IMR-90 (cell line): ENCODE measurements around the gene OXA1L. TPM values are rescaled to one million over a fixed set of nuclear protein-coding genes. Genes with fewer than 3 reads are reported as not detected.

Experiments used
- ATAC-seq: fragments of 200-7000 bp; cut with Tn5 transposase; 2 replicates; pipeline ENCODE4 v1.9.1; 2020; ENCODE audit warnings: low read depth, mild to moderate bottlenecking, moderate library complexity
- BruUV-seq: library from RNA; stranded (reverse); fragments of 400-500 nt; replicated peaks from 2 replicates; lab custom pipeline; 2021; lab: Mats Ljungman, UMichigan
- CTCF ChIA-PET: fragments of 300-600 bp; formaldehyde crosslinking; extraction: SDS; loops from one replicate; lab custom pipeline; 2021; ENCODE audit warnings: antibody characterized with exemption; lab: Yijun Ruan, JAX
- POLR2A ChIA-PET: fragments of 300-600 bp; sonication (Branson Sonifier 250); formaldehyde crosslinking; loops from one replicate; lab custom pipeline; 2022; ENCODE audit warnings: antibody characterized with exemption; ENCODE audit not compliant: unreplicated experiment; lab: Charles Lee
- DNase-seq: peaks from one replicate; pipeline ENCODE4 v3.0.0; 2013
- H2AFZ ChIP-seq: replicated peaks from 2 replicates; pipeline ENCODE3; 2013; ENCODE audit warnings: low read length, mild to moderate bottlenecking; ENCODE audit not compliant: poor library complexity
- H2AK5ac ChIP-seq: 2 replicates; pipeline ENCODE4 v1.6.1; 2013; ENCODE audit warnings: low read depth, low read length, inconsistent platforms
- H2AK9ac ChIP-seq: replicated peaks from 2 replicates; pipeline ENCODE3; 2013; ENCODE audit warnings: mild to moderate bottlenecking, low read depth, low read length, moderate library complexity; ENCODE audit not compliant: poor library complexity
- H2BK120ac ChIP-seq: 2 replicates; pipeline ENCODE4 v1.6.1; 2013; ENCODE audit warnings: low read depth, low read length, inconsistent platforms
- H2BK15ac ChIP-seq: 3 replicates; pipeline ENCODE4 v1.6.1; 2013; ENCODE audit warnings: low read depth, low read length, inconsistent platforms
- H2BK20ac ChIP-seq: 2 replicates; pipeline ENCODE4 v1.6.1; 2013; ENCODE audit warnings: low read depth, mild to moderate bottlenecking, inconsistent platforms, low read length, moderate library complexity
- H2BK5ac ChIP-seq: 2 replicates; pipeline ENCODE4 v1.6.1; 2013; ENCODE audit warnings: mild to moderate bottlenecking, low read depth, low read length, inconsistent platforms; ENCODE audit not compliant: poor library complexity, severe bottlenecking
- H3K14ac ChIP-seq: replicated peaks from 2 replicates; pipeline ENCODE4 v1.6.1; 2013; ENCODE audit warnings: low read depth, low read length, inconsistent platforms
- H3K18ac ChIP-seq: 2 replicates; pipeline ENCODE4 v1.6.1; 2013; ENCODE audit warnings: low read depth, low read length, control low read depth
- H3K23ac ChIP-seq: 2 replicates; pipeline ENCODE4 v1.6.1; 2013; ENCODE audit warnings: low read depth, low read length, inconsistent platforms
- H3K27ac ChIP-seq: 2 replicates; pipeline ENCODE4 v1.5.1; 2013; ENCODE audit warnings: mild to moderate bottlenecking, control low read depth, low read length; ENCODE audit not compliant: insufficient read depth
- H3K27me3 ChIP-seq: 2 replicates; pipeline ENCODE4 v1.6.1; 2013; ENCODE audit warnings: low read length; ENCODE audit not compliant: control insufficient read depth, insufficient read depth
- H3K36me3 ChIP-seq: 2 replicates; pipeline ENCODE4 v1.6.1; 2013; ENCODE audit warnings: low read length, mixed read lengths; ENCODE audit not compliant: control insufficient read depth, insufficient read depth
- H3K4ac ChIP-seq: 2 replicates; pipeline ENCODE4 v1.6.1; 2013; ENCODE audit warnings: low read depth, low read length, inconsistent platforms
- H3K4me1 ChIP-seq: 2 replicates; pipeline ENCODE4 v1.6.1; 2013; ENCODE audit warnings: low read length, mixed read lengths; ENCODE audit not compliant: control insufficient read depth, insufficient read depth
- H3K4me2 ChIP-seq: 2 replicates; pipeline ENCODE4 v1.6.1; 2013; ENCODE audit warnings: low read depth, mild to moderate bottlenecking, control low read depth, low read length, moderate library complexity
- H3K4me3 ChIP-seq: 2 replicates; pipeline ENCODE4 v1.5.1; 2013; ENCODE audit warnings: low read depth, mild to moderate bottlenecking, control low read depth, low read length, moderate library complexity; ENCODE audit not compliant: insufficient read depth
- H3K56ac ChIP-seq: 2 replicates; pipeline ENCODE4 v1.6.1; 2013; ENCODE audit warnings: low read length, inconsistent platforms; ENCODE audit not compliant: insufficient read depth; ENCODE audit errors: extremely low read depth
- H3K79me1 ChIP-seq, 2 experiments: 2 replicates each; pipeline ENCODE4 v1.6.1; 2013; ENCODE audit warnings: low read length in 2 of 2, inconsistent platforms in 1 of 2, low read depth in 1 of 2
- H3K9ac ChIP-seq: 2 replicates; pipeline ENCODE4 v1.6.1; 2013; ENCODE audit warnings: low read depth, low read length, control low read depth
- H3K9me1 ChIP-seq: 2 replicates; pipeline ENCODE4 v1.6.1; 2013; ENCODE audit warnings: low read length, inconsistent platforms; ENCODE audit not compliant: insufficient read depth
- H3K9me3 ChIP-seq: 2 replicates; pipeline ENCODE4 v1.6.1; 2013; ENCODE audit warnings: low read length; ENCODE audit not compliant: control insufficient read depth, insufficient read depth
- H4K20me1 ChIP-seq: 2 replicates; pipeline ENCODE4 v1.6.1; 2013; ENCODE audit warnings: low read length, inconsistent platforms; ENCODE audit not compliant: insufficient read depth
- H4K5ac ChIP-seq: 2 replicates; pipeline ENCODE4 v1.6.1; 2013; ENCODE audit warnings: mild to moderate bottlenecking, low read depth, low read length, control low read depth
- H4K8ac ChIP-seq, 2 experiments: 2 replicates each; pipeline ENCODE4 v1.6.1; 2013; ENCODE audit warnings: low read depth in 2 of 2, low read length in 2 of 2, control low read depth in 1 of 2, inconsistent platforms in 1 of 2
- H4K91ac ChIP-seq: 2 replicates; pipeline ENCODE4 v1.6.1; 2013; ENCODE audit warnings: low read depth, low read length, inconsistent platforms; ENCODE audit not compliant: insufficient read depth
- BHLHE40 ChIP-seq: fragments of 150-350 bp; IDR thresholded peaks from 2 replicates; pipeline ENCODE4 v1.6.1; 2016; ENCODE audit warnings: mild to moderate bottlenecking, low read depth, low read length
- CEBPB ChIP-seq: IDR thresholded peaks from 2 replicates; pipeline ENCODE4 v1.6.1; 2012; ENCODE audit warnings: low read depth, low read length, improper control_type of control experiment
- CHD1 ChIP-seq: IDR thresholded peaks from 2 replicates; pipeline ENCODE4 v1.6.1; 2012; ENCODE audit warnings: low read depth, low read length, improper control_type of control experiment
- FOS ChIP-seq: fragments of 150-350 bp; IDR thresholded peaks from 2 replicates; pipeline ENCODE4 v1.6.1; 2016; ENCODE audit warnings: low read depth, low read length
- MAFK ChIP-seq: IDR thresholded peaks from 2 replicates; pipeline ENCODE4 v1.6.1; 2012; ENCODE audit warnings: low read depth, low read length, improper control_type of control experiment
- MAZ ChIP-seq: IDR thresholded peaks from 2 replicates; pipeline ENCODE4 v1.6.1; 2012; ENCODE audit warnings: low read depth, mild to moderate bottlenecking, low read length, improper control_type of control experiment, moderate library complexity, borderline replicate concordance
- MXI1 ChIP-seq: IDR thresholded peaks from 2 replicates; pipeline ENCODE4 v1.6.1; 2012; ENCODE audit warnings: low read depth, mild to moderate bottlenecking, low read length, moderate library complexity, borderline replicate concordance
- NFE2L2 ChIP-seq: fragments of 150-350 bp; IDR thresholded peaks from 2 replicates; pipeline ENCODE4 v1.6.1; 2016; ENCODE audit warnings: low read depth, mild to moderate bottlenecking, low read length
- POLR2A ChIP-seq: IDR thresholded peaks from 2 replicates; pipeline ENCODE4 v1.6.1; 2012; ENCODE audit warnings: mild to moderate bottlenecking, low read depth, low read length
- RAD21 ChIP-seq: IDR thresholded peaks from 2 replicates; pipeline ENCODE4 v1.6.1; 2012; ENCODE audit warnings: low read length, improper control_type of control experiment
- RCOR1 ChIP-seq: IDR thresholded peaks from 2 replicates; pipeline ENCODE4 v1.6.1; 2012; ENCODE audit warnings: mild to moderate bottlenecking, low read length, improper control_type of control experiment; ENCODE audit not compliant: insufficient replicate concordance
- RFX5 ChIP-seq: IDR thresholded peaks from 2 replicates; pipeline ENCODE4 v1.8.0; 2012; ENCODE audit warnings: low read depth, mild to moderate bottlenecking, low read length, moderate library complexity
- SMC3 ChIP-seq: fragments of 150-350 bp; IDR thresholded peaks from 2 replicates; pipeline ENCODE4 v1.6.1; 2016; ENCODE audit warnings: low read depth, mild to moderate bottlenecking, antibody characterized with exemption, low read length, moderate library complexity
- WGBS, 2 experiments: methylation state at CpG; one replicate each; pipeline versions ENCODE4 v1.1.5 to v1.1.7; 2013; ENCODE audit warnings: missing lambda C conversion rate in 2 of 2; ENCODE audit not compliant: insufficient read length in 1 of 2; ENCODE audit errors: extremely low coverage in 2 of 2; 5-methylcytosine and 5-hydroxymethylcytosine counted together
- dilution Hi-C: fragments of 300-500 bp; cut with HindIII; formaldehyde crosslinking; loops from one replicate; pipeline ENCODE4 v1.14.3; 2018; ENCODE audit warnings: low sequenced_read_pairs; ENCODE audit not compliant: unreplicated experiment
- in situ Hi-C: fragments of 300-500 bp; cut with MboI; formaldehyde crosslinking; loops from 3 replicates; pipeline ENCODE4 v1.14.3; 2019; ENCODE audit warnings: low sequenced_read_pairs, inconsistent platforms, mixed read lengths
- intact Hi-C: fragments of 100-400 bp; cut with micrococcal nuclease; formaldehyde crosslinking; loops from 2 replicates; pipeline ENCODE4 v1.10.0; 2022
- polyA plus RNA-seq, 3 experiments: library from polyadenylated mRNA; depleted of rRNA; stranded (reverse); fragments of >200 nt; gene quantifications; 2 replicates each; pipeline ENCODE4 v1.2.3, GENCODE V29; 2012; ENCODE audit warnings: low replicate concordance in 1 of 3
- total RNA-seq: library from RNA; depleted of rRNA; stranded (reverse); fragments of >200 nt; gene quantifications from 2 replicates; pipeline ENCODE4 v1.2.3, GENCODE V29; 2012
- TF ChIP-seq, protein P1 (sequence below): conservative IDR thresholded peaks from 2 replicates; pipeline ENCODE4 v1.5.1; 2012; ENCODE audit warnings: mild to moderate bottlenecking, low read depth, low read length, improper control_type of control experiment
- TF ChIP-seq, protein P2 (sequence below): fragments of 150-350 bp; IDR thresholded peaks from 2 replicates; pipeline ENCODE4 v1.6.1; 2017; ENCODE audit warnings: mild to moderate bottlenecking, antibody characterized with exemption, low read length, low read depth
- TF ChIP-seq, protein P3 (sequence below): fragments of 150-350 bp; IDR thresholded peaks from 2 replicates; pipeline ENCODE4 v1.6.1; 2016; ENCODE audit warnings: low read depth, mild to moderate bottlenecking, low read length, moderate library complexity, borderline replicate concordance

OXA1L gene
- total and polyA plus RNA-seq, 2 of the 4 experiments (the other 2 are of a cell fraction) = 47.3 to 113 TPM

DNA sequence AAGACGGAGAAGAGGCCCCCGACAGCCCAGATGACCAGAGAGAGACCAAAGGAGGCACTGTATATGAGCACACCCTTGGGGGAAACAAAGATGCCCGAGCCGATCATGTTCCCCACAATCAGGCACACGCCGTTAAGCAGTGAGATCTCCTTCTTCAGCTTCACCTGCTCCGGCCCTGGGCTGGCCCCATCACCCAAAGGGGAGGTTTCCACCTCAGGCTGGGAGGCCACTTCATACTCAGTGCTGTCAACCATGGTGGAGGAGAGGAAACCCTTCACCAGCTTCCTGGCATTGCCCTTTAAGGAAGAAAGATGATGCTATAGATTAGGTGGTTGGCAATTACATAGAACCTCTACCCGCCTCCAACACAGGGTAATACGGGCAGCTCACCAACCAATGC, 46.7 kb downstream of the OXA1L start:
- no peak overlapping the region for H2BK5ac ChIP-seq
- H3K9ac ChIP-seq = no peak overlapping the region
- dilution Hi-C loops (no loop called here), in situ Hi-C loops (no loop called here), intact Hi-C loops (no loop called here)
- no peak overlapping the region for H2BK120ac ChIP-seq
- H2AFZ ChIP-seq = peak overlapping the region; percentile 63
- peaks cover 14% of the 10 kb centered on the region for H3K4me1 ChIP-seq
- no peak overlapping the region for H2AK5ac ChIP-seq
- no peaks in the 10 kb centered on the region for H3K36me3 ChIP-seq
- H3K79me1 ChIP-seq = no peaks in the 10 kb centered on the region
- no peak overlapping the region for H4K5ac ChIP-seq
- 80% methylated on average over 1 of the region's 9 CpGs; no CpG with 5 or more reads in 1 of the 2 experiments for WGBS, 2 experiments
- no peak overlapping the region for H2AK9ac ChIP-seq
- H2BK15ac ChIP-seq = no peak overlapping the region
- ATAC-seq = no peak
- H3K4me2 ChIP-seq = no peak overlapping the region
- no peak overlapping the region for H3K14ac ChIP-seq
- no peak for TF ChIP-seq MAFK
- no peak for TF ChIP-seq SMC3
- TF ChIP-seq RAD21 = no peak
- TF ChIP-seq, protein P1, sequence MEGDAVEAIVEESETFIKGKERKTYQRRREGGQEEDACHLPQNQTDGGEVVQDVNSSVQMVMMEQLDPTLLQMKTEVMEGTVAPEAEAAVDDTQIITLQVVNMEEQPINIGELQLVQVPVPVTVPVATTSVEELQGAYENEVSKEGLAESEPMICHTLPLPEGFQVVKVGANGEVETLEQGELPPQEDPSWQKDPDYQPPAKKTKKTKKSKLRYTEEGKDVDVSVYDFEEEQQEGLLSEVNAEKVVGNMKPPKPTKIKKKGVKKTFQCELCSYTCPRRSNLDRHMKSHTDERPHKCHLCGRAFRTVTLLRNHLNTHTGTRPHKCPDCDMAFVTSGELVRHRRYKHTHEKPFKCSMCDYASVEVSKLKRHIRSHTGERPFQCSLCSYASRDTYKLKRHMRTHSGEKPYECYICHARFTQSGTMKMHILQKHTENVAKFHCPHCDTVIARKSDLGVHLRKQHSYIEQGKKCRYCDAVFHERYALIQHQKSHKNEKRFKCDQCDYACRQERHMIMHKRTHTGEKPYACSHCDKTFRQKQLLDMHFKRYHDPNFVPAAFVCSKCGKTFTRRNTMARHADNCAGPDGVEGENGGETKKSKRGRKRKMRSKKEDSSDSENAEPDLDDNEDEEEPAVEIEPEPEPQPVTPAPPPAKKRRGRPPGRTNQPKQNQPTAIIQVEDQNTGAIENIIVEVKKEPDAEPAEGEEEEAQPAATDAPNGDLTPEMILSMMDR = no peak
- TF ChIP-seq BHLHE40 = no peak
- no peak for TF ChIP-seq FOS
- no peak for TF ChIP-seq NFE2L2
- TF ChIP-seq CHD1 = no peak
- TF ChIP-seq, protein P2, sequence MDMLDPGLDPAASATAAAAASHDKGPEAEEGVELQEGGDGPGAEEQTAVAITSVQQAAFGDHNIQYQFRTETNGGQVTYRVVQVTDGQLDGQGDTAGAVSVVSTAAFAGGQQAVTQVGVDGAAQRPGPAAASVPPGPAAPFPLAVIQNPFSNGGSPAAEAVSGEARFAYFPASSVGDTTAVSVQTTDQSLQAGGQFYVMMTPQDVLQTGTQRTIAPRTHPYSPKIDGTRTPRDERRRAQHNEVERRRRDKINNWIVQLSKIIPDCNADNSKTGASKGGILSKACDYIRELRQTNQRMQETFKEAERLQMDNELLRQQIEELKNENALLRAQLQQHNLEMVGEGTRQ = no peak
- TF ChIP-seq, protein P3, sequence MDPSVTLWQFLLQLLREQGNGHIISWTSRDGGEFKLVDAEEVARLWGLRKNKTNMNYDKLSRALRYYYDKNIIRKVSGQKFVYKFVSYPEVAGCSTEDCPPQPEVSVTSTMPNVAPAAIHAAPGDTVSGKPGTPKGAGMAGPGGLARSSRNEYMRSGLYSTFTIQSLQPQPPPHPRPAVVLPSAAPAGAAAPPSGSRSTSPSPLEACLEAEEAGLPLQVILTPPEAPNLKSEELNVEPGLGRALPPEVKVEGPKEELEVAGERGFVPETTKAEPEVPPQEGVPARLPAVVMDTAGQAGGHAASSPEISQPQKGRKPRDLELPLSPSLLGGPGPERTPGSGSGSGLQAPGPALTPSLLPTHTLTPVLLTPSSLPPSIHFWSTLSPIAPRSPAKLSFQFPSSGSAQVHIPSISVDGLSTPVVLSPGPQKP = no peak
- TF ChIP-seq RFX5 = no peak
- no peak for TF ChIP-seq RCOR1
- no peak for TF ChIP-seq MXI1
- TF ChIP-seq CEBPB = no peak
- no peak for TF ChIP-seq MAZ
- TF ChIP-seq POLR2A = no peak
- H3K9me3 ChIP-seq = no peaks in the 10 kb centered on the region
- H3K4ac ChIP-seq = no peak overlapping the region
- H3K18ac ChIP-seq = no peak overlapping the region
- POLR2A ChIA-PET = no interaction called here
- H3K56ac ChIP-seq = no peak overlapping the region
- BruUV-seq = no TSS peak
- no peaks in the 10 kb centered on the region for H4K20me1 ChIP-seq
- no peak for DNase-seq
- no peak overlapping the region for H3K23ac ChIP-seq
- no peak overlapping the region for H3K4me3 ChIP-seq
- no peak overlapping the region for H2BK20ac ChIP-seq
- H3K27ac ChIP-seq = no peak overlapping the region
- H4K8ac ChIP-seq = no peak overlapping the region
- no peaks in the 10 kb centered on the region for H3K27me3 ChIP-seq
- H3K9me1 ChIP-seq = 0 out of 2 replicates have a peak, but pooled peaks cover 11% of the 10 kb centered on the region
- H4K91ac ChIP-seq = no peak overlapping the region
- CTCF ChIA-PET = interaction anchor here (0.6 kb wide), 1 partner anchor 33 kb away, joined by 5 read pairs; no protein-coding TSS in a partner anchor
